ENCODE measurements around the gene R3HDM4.

The R3HDM4 gene

GRCh38 chr19:947707-948539, 34.9 kb upstream of the R3HDM4 start:
- Histone ChIP-seq H3K4ac (ENCODE audit: low read depth, low read length) (no peak overlapping the region), H2BK120ac (ENCODE audit: low read depth, low read length) (no peak overlapping the region), H3K4me3 (ENCODE audit: low read length) (no peak overlapping the region), H3K27me3 (ENCODE audit: insufficient read depth, low read length, poor library complexity) (no peaks in the 10 kb centered on the region), H3K18ac (ENCODE audit: low read length) (no peak overlapping the region), H2BK15ac (replicated peaks; ENCODE audit: low read depth) (no peak overlapping the region), H3K56ac (ENCODE audit: low read length) (no peak overlapping the region), H4K5ac (ENCODE audit: low read length) (no peak overlapping the region), H3K79me1 (ENCODE audit: low read length) (peaks cover 13% of the 10 kb centered on the region), H3K9ac (ENCODE audit: low read length) (no peak overlapping the region), H3K4me1 (ENCODE audit: control insufficient read depth, low read depth, low read length) (peaks cover 2% of the 10 kb centered on the region), H3K23ac (ENCODE audit: low read length) (no peak overlapping the region), H2BK5ac (ENCODE audit: low read length) (no peak overlapping the region), H2AK5ac (ENCODE audit: low read length) (no peak overlapping the region), H3K4me2 (ENCODE audit: low read length) (no peak overlapping the region), H3K79me2 (ENCODE audit: control insufficient read depth, insufficient read depth, low read length) (peaks cover 30% of the 10 kb centered on the region), H3K27ac (ENCODE audit: low read depth, low read length) (no peak overlapping the region), H3K36me3 (ENCODE audit: control insufficient read depth, insufficient read depth, low read length) (peaks cover 2% of the 10 kb centered on the region), H4K8ac (ENCODE audit: low read depth, low read length) (no peak overlapping the region)
- DNase-seq: no peak
- WGBS (ENCODE audit: extremely low coverage, insufficient coverage, low lambda C conversion rate): no CpG with 5 or more reads among the region's 47 CpGs

GRCh38 chr19:947090-947706, 34.2 kb upstream of the R3HDM4 start:
- Histone ChIP-seq H2BK15ac (replicated peaks; ENCODE audit: low read depth) (no peak overlapping the region), H3K4me3 (ENCODE audit: low read length) (no peak overlapping the region), H3K36me3 (ENCODE audit: control insufficient read depth, insufficient read depth, low read length) (peaks cover 4% of the 10 kb centered on the region), H2BK120ac (ENCODE audit: low read depth, low read length) (no peak overlapping the region), H3K27me3 (ENCODE audit: insufficient read depth, low read length, poor library complexity) (no peaks in the 10 kb centered on the region), H4K8ac (ENCODE audit: low read depth, low read length) (no peak overlapping the region), H2BK5ac (ENCODE audit: low read length) (no peak overlapping the region), H3K56ac (ENCODE audit: low read length) (no peak overlapping the region), H3K23ac (ENCODE audit: low read length) (no peak overlapping the region), H3K4me2 (ENCODE audit: low read length) (no peak overlapping the region), H3K27ac (ENCODE audit: low read depth, low read length) (no peak overlapping the region), H3K79me2 (ENCODE audit: control insufficient read depth, insufficient read depth, low read length) (peaks cover 33% of the 10 kb centered on the region), H3K4me1 (ENCODE audit: control insufficient read depth, low read depth, low read length) (no peaks in the 10 kb centered on the region), H2AK5ac (ENCODE audit: low read length) (no peak overlapping the region), H4K5ac (ENCODE audit: low read length) (no peak overlapping the region), H3K4ac (ENCODE audit: low read depth, low read length) (no peak overlapping the region), H3K79me1 (ENCODE audit: low read length) (peaks cover 13% of the 10 kb centered on the region), H3K18ac (ENCODE audit: low read length) (no peak overlapping the region), H3K9ac (ENCODE audit: low read length) (no peak overlapping the region)
- no peak for DNase-seq
- no CpG with 5 or more reads among the region's 30 CpGs for WGBS (ENCODE audit: extremely low coverage, insufficient coverage, low lambda C conversion rate)

DNA sequence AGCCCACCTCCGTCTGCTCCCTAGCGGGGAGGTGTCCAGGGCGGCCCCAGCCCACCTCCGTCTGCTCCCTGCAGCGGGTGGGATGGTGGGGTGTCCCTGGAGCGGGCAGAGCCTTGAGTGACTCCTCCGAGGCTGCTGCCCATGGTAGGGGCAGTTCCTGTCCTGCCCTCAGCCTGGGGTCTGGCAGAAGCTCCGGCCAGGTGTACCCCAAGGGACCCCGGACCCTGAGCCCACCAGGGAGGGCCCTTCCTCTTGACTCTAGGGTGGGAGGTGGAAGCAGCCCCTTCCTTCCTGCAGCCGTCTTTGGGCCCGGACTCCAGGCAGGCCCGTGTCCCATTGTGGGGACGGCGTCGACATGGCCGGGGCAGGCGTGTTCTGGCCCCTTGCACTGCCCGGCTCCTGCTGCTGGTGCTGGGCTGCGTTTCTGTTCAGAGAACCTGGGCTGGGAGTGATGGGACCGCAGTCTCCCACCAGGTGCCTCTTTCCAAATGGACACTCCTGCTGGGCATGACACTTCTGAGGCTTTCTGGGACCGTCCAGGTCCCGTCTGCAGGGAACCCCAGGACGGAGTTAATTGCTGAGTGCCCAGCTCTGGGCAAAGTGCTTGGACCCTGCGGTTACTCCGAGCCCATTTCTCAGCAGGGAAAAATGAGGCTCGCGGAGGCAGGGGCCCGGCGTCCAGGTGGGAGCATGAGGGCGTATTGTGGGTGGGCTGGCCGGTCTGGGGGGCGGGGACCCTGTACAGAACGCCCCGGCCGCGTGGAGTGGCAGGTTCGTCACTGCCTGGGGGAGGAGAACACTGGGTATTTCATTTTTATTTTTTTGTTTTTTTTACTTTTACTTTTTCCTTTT, 32.6 kb upstream of the R3HDM4 start:
- Histone ChIP-seq H2BK15ac (replicated peaks; ENCODE audit: low read depth) (no peak overlapping the region), H3K4ac (ENCODE audit: low read depth, low read length) (no peak overlapping the region), H3K79me2 (ENCODE audit: control insufficient read depth, insufficient read depth, low read length) (peaks cover 42% of the 10 kb centered on the region), H3K4me1 (ENCODE audit: control insufficient read depth, low read depth, low read length) (no peaks in the 10 kb centered on the region), H3K36me3 (ENCODE audit: control insufficient read depth, insufficient read depth, low read length) (peaks cover 4% of the 10 kb centered on the region), H3K56ac (ENCODE audit: low read length) (no peak overlapping the region), H4K8ac (ENCODE audit: low read depth, low read length) (no peak overlapping the region), H3K4me2 (ENCODE audit: low read length) (no peak overlapping the region), H4K5ac (ENCODE audit: low read length) (no peak overlapping the region), H3K79me1 (ENCODE audit: low read length) (peaks cover 13% of the 10 kb centered on the region), H3K27me3 (ENCODE audit: insufficient read depth, low read length, poor library complexity) (no peaks in the 10 kb centered on the region), H3K9ac (ENCODE audit: low read length) (no peak overlapping the region), H3K27ac (ENCODE audit: low read depth, low read length) (no peak overlapping the region), H3K23ac (ENCODE audit: low read length) (no peak overlapping the region), H3K4me3 (ENCODE audit: low read length) (no peak overlapping the region), H2AK5ac (ENCODE audit: low read length) (no peak overlapping the region), H3K18ac (ENCODE audit: low read length) (no peak overlapping the region), H2BK5ac (ENCODE audit: low read length) (no peak overlapping the region), H2BK120ac (ENCODE audit: low read depth, low read length) (no peak overlapping the region)
- no CpG with 5 or more reads among the region's 37 CpGs for WGBS (ENCODE audit: extremely low coverage, insufficient coverage, low lambda C conversion rate)
- DNase-seq: no peak

- Histone ChIP-seq H3K36me3 (ENCODE audit: control insufficient read depth, insufficient read depth, low read length) (peaks cover 4% of the 10 kb centered on the region), H2AK5ac (ENCODE audit: low read length) (no peak overlapping the region), H2BK120ac (ENCODE audit: low read depth, low read length) (no peak overlapping the region), H3K9ac (ENCODE audit: low read length) (no peak overlapping the region), H3K56ac (ENCODE audit: low read length) (no peak overlapping the region), H2BK5ac (ENCODE audit: low read length) (no peak overlapping the region), H3K4ac (ENCODE audit: low read depth, low read length) (no peak overlapping the region), H3K79me2 (ENCODE audit: control insufficient read depth, insufficient read depth, low read length) (peaks cover 49% of the 10 kb centered on the region), H4K5ac (ENCODE audit: low read length) (no peak overlapping the region), H3K27ac (ENCODE audit: low read depth, low read length) (no peak overlapping the region), H3K79me1 (ENCODE audit: low read length) (peaks cover 13% of the 10 kb centered on the region), H3K23ac (ENCODE audit: low read length) (no peak overlapping the region), H2BK15ac (replicated peaks; ENCODE audit: low read depth) (no peak overlapping the region), H3K4me3 (ENCODE audit: low read length) (no peak overlapping the region), H3K4me2 (ENCODE audit: low read length) (no peak overlapping the region), H3K4me1 (ENCODE audit: control insufficient read depth, low read depth, low read length) (no peaks in the 10 kb centered on the region), H3K18ac (ENCODE audit: low read length) (no peak overlapping the region), H4K8ac (ENCODE audit: low read depth, low read length) (no peak overlapping the region), H3K27me3 (ENCODE audit: insufficient read depth, low read length, poor library complexity) (no peaks in the 10 kb centered on the region)
- DNase-seq: no peak
- no CpG with 5 or more reads among the region's 22 CpGs for WGBS (ENCODE audit: extremely low coverage, insufficient coverage, low lambda C conversion rate)
These were observed 31.7 kb upstream of the R3HDM4 start for GRCh38 chr19:944663-945241.

GRCh38 chr19:944171-944567, 31.1 kb upstream of the R3HDM4 start:
- H3K9ac ChIP-seq (ENCODE audit: low read length): no peak overlapping the region
- H3K18ac ChIP-seq (ENCODE audit: low read length): no peak overlapping the region
- peaks cover 6% of the 10 kb centered on the region for H3K36me3 ChIP-seq (ENCODE audit: control insufficient read depth, insufficient read depth, low read length)
- peaks cover 55% of the 10 kb centered on the region for H3K79me2 ChIP-seq (ENCODE audit: control insufficient read depth, insufficient read depth, low read length)
- H4K5ac ChIP-seq (ENCODE audit: low read length): no peak overlapping the region
- H2BK120ac ChIP-seq (ENCODE audit: low read depth, low read length): no peak overlapping the region
- no peak overlapping the region for H3K4me2 ChIP-seq (ENCODE audit: low read length)
- H3K27me3 ChIP-seq (ENCODE audit: insufficient read depth, low read length, poor library complexity): no peaks in the 10 kb centered on the region
- H2BK15ac ChIP-seq (replicated peaks; ENCODE audit: low read depth): no peak overlapping the region
- no peak overlapping the region for H4K8ac ChIP-seq (ENCODE audit: low read depth, low read length)
- no peak overlapping the region for H2AK5ac ChIP-seq (ENCODE audit: low read length)
- WGBS (ENCODE audit: extremely low coverage, insufficient coverage, low lambda C conversion rate): no CpG with 5 or more reads among the region's 27 CpGs
- H3K27ac ChIP-seq (ENCODE audit: low read depth, low read length): no peak overlapping the region
- DNase-seq: no peak
- H3K4me3 ChIP-seq (ENCODE audit: low read length): no peak overlapping the region
- H3K23ac ChIP-seq (ENCODE audit: low read length): no peak overlapping the region
- no peaks in the 10 kb centered on the region for H3K4me1 ChIP-seq (ENCODE audit: control insufficient read depth, low read depth, low read length)
- H2BK5ac ChIP-seq (ENCODE audit: low read length): no peak overlapping the region
- peaks cover 18% of the 10 kb centered on the region for H3K79me1 ChIP-seq (ENCODE audit: low read length)
- no peak overlapping the region for H3K56ac ChIP-seq (ENCODE audit: low read length)
- H3K4ac ChIP-seq (ENCODE audit: low read depth, low read length): no peak overlapping the region
